Measurements from ENCODE around the gene EPHB6.

- no peak for TF ChIP-seq POLR2A (IDR thresholded peaks at IDR 0.05; ENCODE audit: low read depth, low read length)
- no peak for TF ChIP-seq SPI1 (IDR thresholded peaks at IDR 0.05; ENCODE audit: low read depth, low read length)
- no peak for TF ChIP-seq TAF1 (IDR thresholded peaks at IDR 0.05; ENCODE audit: low read depth, low read length)
- no peak for TF ChIP-seq POLR2AphosphoS5 (IDR thresholded peaks at IDR 0.05; ENCODE audit: low read depth, low read length)
- TF ChIP-seq PAX5 (IDR thresholded peaks at IDR 0.05; ENCODE audit: insufficient read depth, low read length, severe bottlenecking) = no peak
Measured at GRCh38 chr7:142905759-142906158, 50.9 kb downstream of the EPHB6 start.

Measured in GM12891 (cell line).